Stimulated activated CD4-positive, alpha-beta T cell treated with anti-CD3 and anti-CD28 coated beads, TNF-alpha, amount 100 ng/mL, for 4 hours (primary cell): ENCODE data around the gene CSRP3.

Source experiments
- DNase-seq, 3 experiments: peaks; one replicate each; pipeline ENCODE4 v3.0.0-alpha.2; 2020; ENCODE audit warnings: low read depth in 3 of 3

The CSRP3 gene

DNA sequence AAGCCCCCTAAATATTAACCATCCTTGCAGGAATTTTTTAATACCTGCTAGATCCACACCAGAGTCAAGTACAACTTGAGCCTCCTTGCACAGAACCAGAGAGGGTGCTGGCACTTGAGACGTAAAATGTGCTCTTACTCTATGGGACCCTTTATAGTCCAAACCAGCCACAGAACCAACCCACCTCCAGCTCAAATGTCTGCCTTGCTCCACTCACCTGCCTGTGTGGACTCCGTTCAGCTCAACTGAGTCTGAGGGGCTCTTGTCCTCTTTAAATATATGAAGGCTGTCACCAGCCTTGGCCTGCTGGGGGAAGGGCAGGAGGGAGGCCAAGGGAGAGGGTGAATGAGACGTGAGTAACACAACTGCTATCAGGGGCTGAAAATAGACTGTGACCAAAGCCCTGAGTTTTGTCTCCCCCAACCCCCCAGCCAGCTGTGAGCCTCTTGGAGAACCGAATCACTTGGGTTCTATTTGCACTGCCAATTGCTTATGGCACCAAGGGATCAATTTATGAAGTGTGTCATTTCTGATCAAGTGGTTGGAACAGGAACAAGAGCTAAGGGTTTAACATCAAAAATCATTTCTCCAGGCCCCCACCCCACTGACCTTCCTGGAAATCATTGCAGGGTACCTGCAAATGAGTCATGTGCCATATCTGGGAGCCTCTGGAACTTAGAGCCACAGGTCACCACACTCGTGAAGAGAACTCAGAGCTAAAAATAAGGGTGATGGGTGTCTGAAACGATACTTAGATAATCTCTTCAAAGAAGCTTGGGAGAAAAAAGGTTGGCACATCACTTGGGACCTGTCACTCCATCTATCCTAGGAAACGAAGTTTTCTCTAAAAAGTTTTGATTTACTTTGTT is at the start of gene CSRP3:
CSRP3 (minus strand) TSS at position 247 of the 869 bp plus-strand sequence. CDS start 9,535 bp downstream, outside the sequence.
- DNase-seq = no peak

DNA sequence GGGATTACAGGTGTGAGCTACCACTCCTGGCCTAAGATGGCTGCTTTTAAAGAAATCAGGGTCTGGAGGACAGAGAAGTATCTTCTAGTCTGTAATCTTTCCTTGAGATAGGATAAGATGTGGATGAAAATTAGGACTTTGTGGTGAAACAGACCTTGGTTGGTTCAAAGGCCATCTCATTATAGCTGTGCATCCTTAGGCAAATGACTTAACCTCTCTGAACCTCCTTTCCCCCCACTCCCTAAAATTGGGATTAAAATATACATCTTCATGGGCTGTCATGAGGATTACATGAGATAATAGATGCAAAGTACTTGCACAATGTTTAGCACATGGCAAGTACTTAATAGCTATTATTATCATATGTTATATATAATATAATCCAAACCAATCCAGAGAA is 49.8 kb upstream of the CSRP3 start:
- DNase-seq = no peak

DNA sequence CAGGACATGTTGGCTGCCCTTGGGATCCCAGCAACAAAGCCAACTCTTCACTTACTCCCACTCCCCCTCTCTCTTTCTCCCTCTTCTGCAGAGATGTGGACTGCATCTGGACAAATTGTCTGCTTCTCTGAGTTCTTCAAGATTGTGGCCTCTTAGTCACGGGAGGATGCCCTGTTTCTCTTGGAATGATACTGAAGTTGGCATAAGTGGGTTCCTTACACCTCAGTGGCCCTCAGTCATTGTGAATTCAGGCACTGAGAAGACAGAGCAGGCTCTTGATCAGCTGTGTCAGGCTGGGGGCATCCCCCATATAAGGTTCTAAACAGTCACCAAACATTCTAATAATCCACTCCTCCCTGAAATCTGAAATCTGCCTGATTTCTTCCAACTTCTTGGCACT is 45.0 kb upstream of the CSRP3 start:
- DNase-seq = no peak

DNA sequence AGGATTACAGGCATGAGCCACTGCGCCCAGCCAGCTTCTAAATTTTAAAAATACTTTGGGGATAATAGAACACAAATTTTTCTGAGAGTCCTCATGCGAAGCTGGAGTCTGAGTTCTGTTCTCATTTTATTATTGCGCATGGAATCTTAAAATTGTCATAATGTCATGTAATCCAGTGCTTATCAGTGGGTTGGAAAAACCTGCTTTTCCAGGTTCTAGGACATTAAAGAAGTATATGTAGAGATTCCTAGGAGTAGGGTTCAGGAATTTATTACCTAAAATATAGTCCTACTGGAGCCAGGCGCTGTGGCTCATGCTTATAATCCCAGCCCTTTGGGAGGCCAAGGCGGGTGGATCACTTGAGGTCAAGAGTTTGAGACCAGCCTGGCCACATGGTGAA is 43.6 kb upstream of the CSRP3 start:
- DNase-seq = no peak

DNA sequence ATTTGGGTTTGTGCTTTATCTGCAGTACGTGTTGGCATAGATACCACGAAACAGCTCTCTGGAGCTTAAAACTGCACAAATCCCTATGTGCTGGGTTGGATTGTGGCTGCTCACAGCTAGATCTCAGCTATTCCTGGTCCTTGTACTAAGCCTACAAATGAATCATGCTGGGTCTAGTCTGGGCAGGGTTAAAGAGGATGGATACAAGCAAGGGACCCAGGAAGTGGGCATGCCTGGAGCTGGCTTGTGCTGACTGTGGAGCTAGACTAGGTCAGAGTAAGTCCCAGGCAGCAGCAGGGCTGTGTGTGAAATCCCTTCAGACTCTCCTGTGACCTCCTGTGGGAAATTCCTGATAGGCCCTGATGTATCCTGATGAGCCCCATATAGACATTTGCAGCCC is 42.8 kb upstream of the CSRP3 start:
- no peak for DNase-seq

DNA sequence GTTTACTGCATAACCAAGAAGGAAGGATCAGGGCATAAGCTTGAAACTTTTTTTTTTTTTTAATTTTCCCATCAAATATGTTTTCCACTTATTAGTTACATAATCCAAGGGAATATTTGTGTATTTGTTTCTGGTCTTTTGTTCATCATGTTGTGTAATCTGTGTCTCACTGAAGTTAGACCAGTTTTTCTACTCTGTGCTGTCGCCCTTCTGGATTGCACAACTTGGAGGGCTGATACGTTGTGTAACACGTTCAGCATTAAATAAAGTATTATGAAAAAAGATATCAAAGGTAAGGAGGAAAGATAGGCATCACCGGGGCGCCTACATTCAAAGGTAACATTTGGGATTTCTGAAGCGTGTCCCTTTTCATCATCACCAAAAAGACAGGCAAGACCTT is 42.3 kb upstream of the CSRP3 start:
- DNase-seq = no peak

DNA sequence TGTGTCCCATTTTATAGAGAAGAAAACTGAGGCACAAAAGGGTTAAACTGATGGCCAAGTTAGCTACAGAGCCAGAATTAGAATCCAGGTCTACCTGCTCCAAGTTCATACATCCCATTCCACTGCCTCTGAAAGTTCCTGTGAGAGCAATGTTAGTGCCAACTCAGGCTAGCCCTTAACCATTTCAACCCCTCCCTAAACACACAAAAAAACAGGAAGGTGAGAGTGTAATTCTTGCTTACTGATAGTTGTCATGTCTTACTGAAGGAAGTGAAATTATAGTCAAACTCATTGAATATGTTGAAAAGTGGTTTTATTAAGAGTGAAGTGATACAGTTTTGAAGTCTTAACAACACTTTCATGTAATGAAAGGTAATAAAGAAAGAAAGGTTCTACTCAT is 41.8 kb upstream of the CSRP3 start:
- DNase-seq = no peak

DNA sequence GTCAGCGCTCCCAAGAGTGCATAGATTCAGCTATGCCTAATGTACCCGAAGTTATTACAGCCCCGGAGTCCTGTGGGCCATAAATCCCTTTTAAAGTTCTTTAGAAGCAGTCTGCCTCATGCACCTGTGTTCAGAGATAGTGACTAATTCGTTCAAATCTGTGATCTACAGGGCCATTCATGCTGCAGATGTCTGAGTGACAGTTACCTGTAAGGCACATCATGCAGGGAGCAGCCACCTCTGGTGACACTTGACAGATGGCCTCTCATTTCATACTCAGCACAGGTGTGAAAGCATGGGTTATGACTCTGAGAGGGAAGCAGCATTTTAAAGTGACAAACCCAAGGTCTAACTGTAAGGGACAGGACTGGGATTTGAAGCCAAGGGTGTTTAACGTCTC is 41.4 kb upstream of the CSRP3 start:
- DNase-seq = no peak

DNA sequence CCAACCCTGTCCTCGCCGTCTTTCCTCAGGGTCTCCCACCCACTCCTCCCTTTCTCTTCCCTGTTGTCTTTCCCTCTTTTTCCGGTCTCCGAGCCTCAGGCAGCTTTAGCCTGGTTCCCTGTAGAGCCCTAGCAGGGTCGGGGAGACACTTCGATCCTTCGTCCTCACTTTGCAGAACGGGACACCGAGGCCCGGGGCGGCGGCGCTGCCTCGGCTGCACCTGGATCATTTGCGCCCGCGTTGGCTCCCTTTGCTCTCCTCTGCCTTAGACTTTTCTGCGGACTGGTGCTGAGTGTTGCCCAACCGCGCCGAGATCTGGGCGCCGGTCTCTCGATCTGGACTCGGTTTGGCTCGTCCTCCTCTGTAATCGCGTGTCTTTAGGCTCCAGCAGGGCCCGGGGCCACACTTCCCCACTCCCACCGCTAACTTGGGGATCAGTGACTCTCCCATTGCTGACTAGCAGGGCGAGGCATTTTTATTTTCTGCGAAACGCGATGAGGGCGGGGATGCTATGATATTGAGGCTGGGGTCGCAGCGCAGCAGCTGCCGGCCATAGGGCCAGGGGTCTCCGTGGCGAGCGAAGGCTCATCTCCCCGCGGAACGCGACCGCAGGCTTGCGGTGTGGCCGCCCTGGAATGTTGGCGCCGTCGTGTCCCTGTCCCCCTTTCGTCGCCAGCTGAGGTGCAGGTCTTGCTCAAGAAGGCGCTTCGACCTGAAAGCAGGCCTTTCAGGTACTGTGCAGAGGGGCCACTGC is 40.6 kb upstream of the CSRP3 start:
- no peak for DNase-seq

DNA sequence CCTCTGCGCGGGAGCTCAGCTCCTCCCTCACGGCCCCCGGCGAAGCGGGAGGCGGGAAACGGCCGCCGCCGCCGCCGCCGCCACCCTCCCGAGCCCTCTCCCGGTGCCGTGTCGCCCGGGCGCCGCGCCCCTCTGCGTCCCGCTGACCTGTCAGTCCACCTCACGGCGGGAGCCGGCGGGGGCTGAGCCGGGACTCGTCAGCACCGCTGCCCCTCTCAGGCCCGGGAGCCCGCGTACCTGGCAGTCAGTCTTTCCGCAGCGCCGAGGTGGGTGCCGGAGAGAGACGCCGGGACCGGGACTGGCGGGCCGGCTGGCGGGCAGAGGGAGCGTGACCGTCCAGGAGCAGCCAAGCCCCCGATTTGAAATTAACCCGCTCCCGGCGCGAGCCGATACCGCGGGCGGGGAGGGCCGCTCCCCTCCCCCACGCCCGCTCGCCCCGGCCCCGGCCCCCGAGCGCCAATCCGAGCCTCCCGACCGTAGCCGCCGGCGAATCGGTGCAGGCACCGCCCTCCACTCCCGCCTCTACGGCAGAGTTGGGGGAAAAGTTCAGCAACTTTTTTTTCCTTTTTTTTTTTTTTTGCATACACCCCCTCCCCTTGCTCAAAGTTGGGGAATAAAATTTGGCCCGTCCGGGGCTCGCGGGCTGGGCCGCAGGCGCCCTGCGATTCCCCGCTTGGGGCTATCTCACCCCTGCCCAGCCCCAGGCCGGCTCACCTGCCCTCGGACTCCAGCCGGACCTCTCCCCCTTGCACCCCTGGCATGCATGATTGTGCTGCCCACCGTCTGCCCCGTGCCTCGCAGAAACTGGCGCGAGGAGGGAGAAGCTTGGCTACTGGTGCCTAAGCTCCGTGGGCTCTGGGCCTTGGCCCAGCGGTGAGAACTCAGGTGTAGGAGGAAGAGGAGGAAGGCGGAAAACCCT is 39.7 kb upstream of the CSRP3 start:
- no peak for DNase-seq

DNA sequence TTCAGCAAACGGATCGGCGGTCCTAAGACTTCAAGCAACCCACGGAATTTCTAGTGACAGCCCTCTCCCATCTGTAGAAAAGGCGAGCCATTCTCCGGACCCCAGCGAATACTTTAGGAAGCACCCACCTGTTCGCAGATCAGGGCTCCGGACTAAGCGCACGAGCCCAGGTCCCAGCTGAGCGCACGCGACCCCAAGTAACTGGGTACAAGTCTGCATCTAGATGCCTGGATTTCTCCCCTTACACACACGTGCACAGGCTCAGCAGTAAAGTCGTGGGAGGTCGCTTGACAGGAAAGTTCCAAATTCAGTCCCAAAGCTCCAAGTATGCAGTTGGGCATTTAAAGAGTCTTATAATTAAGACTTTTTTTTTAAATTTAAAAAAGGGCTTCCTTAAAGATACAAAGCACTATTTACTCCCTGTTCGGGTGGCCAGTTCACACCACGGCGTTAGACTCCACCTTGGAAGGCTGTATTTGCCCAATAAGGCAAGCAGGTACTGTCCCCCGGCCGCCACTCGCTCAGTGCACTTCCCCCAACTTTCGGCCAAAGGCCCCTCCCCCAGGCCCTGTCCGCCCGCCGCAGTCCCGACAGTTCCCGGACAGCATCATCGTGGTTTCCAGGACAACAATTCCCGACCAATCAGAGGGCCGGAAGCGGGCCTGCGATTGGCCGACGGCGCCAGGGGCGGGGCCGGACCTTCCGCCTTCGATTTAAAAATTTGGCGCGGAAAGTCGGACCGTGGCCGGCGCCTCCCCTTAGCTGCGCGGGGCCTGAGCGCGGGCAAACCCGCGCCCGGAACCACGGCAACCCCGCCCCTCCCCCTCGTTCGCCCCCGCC is 38.9 kb upstream of the CSRP3 start, which contains the start of gene E2F8:
E2F8 (minus strand) TSS at position 526 of the 840 bp plus-strand sequence. CDS start 824 bp downstream, outside the sequence.
- DNase-seq = peak; percentile 52 to 62 (median 59)

DNA sequence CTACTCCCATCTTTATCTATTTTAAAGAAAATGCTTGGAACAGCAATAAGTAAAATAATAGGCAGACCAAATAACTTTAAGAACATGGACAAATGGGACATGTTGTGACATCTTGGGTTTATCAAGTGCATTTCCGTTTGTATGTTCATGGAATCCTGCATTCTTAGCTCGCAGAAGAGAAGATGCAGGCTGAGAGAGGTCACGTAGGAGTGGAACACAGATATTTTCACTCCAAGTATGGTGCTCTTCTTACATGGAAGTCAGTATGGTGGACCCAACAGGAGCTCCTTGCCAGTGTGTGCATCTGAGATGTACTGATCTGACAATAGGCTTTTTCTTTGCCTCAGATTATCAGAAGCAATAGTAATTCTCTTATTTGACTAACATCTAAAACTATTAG is 37.3 kb upstream of the CSRP3 start:
- DNase-seq = no peak

DNA sequence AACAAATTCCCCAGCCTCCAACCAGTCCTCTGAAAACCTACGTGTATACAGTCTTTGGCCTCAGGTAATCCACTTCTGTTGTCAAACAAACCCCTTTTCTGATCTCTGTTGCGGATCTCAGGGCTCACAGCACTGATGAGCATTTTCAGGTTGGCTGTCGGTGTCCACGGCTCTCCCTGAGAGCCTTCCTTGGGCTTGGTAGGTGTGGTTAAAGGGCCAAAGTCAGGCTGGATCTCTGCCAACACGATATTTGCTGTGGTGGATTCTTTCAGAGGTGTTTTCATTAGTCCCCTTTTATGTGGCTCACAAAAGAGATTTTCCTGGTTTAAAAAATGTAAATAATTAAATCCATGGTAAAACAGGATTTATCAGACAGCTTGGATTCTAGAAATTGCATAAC is 36.0 kb upstream of the CSRP3 start:
- DNase-seq = no peak

DNA sequence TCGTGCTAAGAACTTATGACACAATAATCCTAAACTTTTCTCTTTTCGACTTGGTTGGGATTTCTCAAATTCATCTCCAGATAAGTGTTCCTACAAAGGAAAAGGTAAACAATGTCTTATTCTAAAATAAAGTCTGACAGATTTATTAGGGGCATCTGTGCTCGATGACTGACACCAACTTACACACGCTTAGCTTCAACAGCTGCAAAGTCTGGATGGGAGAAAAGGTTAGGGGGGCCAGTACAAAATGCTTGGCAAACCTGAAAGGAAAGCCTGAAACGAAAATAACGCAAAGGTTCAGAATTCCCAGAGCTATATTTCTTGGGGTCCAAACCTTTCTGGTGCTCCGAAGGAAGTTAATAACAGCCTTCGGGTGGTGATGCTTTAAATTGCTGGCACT is 35.6 kb upstream of the CSRP3 start:
- no peak for DNase-seq

DNA sequence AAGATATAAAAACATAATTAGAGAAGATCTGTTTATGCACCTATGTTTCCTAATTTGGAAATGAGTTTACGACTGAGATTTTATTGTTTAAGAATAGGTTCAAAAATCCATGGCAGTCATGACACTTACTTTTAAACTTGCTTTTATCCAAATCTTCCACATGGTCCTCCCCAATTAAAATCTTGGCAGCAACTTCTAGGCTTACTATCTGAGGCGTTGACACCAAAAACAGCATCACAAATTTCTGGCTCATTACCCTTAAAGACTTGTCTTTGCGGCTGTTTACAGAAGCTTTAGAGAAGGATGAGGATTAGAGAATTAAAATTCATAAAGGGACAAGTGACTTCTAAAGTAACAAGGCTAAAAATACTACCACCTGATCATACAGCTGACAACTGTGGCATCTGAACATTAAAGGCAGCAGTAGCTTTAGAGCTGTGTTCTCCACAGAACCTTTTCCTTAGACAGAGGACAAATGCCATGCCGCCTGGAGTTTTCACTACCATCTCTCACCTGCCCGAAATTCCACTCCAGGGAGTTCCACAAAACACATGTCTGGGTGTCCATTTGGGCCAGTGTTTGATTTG is 32.5 kb upstream of the CSRP3 start:
- DNase-seq = no peak

DNA sequence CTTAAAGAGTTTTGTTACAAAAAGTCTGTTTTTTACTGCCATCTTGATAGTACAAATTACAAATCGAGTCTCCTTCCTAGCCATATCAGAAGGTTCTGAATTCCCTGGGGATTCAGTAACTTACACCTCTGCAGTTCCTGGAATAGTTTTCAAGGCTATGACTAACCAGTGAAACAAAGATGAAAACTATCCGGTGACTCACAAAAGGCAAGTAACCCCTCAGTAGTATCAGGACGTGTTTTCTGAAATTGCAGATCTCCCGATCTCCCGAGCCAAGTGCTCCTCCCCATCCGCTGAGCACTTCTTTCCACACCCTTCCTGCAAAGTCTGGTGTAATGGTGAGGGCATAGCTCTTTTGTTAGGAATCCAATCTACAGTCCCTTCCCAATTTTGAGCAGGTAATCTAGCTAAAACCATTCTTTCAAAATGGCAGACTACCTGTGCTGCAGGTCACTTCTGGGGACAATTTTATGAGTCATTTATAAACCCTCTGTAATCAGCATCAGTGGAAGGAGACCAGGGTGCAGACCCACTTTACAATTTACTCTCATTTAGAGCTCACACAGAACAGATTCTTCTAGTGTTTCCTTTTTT is 31.2 kb upstream of the CSRP3 start:
- no peak for DNase-seq

DNA sequence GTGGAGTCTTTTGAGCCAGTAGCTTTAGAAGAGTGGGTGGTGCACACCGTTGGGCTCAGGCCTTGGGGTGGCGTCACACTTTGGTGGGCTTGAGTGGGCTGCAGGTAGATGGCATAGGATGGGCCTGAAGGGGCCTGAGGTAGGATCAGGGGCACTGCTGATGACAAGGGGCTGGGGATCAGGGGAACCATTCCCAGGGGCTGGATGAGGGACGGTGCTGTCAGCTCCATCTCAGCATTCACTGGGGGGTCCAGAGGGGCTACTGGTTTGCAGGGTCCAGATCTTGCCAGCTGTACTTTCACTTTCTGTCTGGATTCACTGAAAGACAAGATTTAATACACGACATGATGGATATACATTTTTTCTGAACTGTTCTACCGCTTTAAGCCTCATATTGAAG is 27.9 kb upstream of the CSRP3 start:
- no peak for DNase-seq

DNA sequence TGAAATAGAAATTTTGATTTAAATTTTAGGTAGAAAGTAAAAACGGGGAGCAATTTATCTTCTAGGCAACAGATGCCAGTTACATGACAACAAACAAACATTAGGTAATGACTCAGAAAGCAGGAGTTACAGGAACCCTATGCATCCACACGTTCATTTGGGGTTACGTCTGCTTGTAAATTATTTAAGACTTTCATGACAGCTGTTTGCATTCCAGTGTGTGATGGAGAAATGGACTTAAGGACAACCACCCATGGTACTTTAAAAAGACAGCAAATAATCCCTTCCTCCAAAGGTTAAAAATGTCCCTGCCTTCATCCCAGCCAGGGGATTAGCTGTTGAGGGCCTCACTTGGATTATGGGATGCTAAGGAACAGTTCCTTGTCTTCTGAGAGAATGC is 27.2 kb upstream of the CSRP3 start:
- DNase-seq = no peak

DNA sequence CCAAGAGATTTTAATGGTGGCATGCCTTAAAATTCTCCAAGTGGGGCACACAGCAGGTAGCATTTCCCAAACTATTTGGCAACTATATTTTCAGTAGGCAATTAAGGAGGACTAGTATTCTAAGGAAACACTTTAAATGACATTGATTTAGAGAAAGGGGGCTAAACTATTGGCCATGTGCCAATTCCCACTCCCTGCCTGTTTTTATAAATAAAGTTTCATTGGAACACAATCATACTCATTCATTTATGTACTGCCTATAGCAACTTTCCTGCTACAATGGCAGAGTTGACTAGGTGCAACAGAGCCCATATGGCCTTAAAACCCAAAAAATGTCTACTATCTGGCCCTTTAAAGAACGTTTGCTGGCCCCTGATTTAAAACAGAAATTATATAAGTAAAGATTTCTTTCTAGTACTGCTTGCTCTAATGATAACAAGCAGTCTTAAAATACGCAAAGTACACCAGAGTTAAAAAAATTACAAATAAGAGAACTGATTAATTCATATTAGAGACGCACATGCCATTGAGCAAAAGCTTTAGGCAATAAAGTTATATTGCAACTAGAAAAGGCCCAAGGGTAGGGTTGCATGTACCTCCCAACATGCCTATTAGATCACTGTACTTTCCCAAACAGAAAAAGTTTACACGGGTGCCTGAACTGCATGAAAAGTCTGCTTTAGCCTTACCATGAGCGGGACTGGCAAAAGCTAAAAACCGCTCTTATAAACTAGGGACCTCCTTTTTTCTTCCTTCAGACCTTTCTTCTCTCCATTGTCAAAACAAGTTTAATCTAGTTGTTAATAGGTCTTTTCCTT is 24.8 kb upstream of the CSRP3 start:
- no peak for DNase-seq
